Smooth muscle cell (in vitro differentiated cells): ENCODE measurements around the gene CDH23. TPM values are rescaled to one million over a fixed set of nuclear protein-coding genes. Genes with fewer than 3 reads are reported as not detected.

Experiments
- DNase-seq: peaks from one replicate; lab custom pipeline; 2025; ENCODE audit not compliant: unreplicated experiment; lab: John Stamatoyannopoulos, UW
- H2AFZ ChIP-seq: fragments of 200-600 bp; sonication (generic); 2 replicates; pipeline ENCODE4 v1.6.0; 2016; ENCODE audit warnings: antibody characterized with exemption, low read depth, mild to moderate bottlenecking
- H3F3A ChIP-seq: fragments of 200-600 bp; sonication (generic); 2 replicates; pipeline ENCODE4 v1.6.0; 2017; ENCODE audit warnings: antibody characterized with exemption, low read depth
- H3K27ac ChIP-seq: fragments of 200-600 bp; sonication (generic); 2 replicates; pipeline ENCODE4 v1.5.1; 2016; ENCODE audit warnings: low read depth, mild to moderate bottlenecking
- H3K27me3 ChIP-seq: fragments of 200-600 bp; sonication (generic); 2 replicates; pipeline ENCODE4 v1.6.1; 2016; ENCODE audit warnings: low read depth, mild to moderate bottlenecking
- H3K36me3 ChIP-seq: fragments of 200-600 bp; sonication (generic); 2 replicates; pipeline ENCODE4 v1.5.1; 2016; ENCODE audit warnings: low read depth
- H3K4me1 ChIP-seq: fragments of 200-600 bp; sonication (generic); 2 replicates; pipeline ENCODE4 v1.5.1; 2016; ENCODE audit warnings: low read depth
- H3K4me2 ChIP-seq: fragments of 200-600 bp; sonication (generic); 2 replicates; pipeline ENCODE4 v1.6.0; 2016; ENCODE audit warnings: mild to moderate bottlenecking
- H3K4me3 ChIP-seq: fragments of 200-600 bp; sonication (generic); 2 replicates; pipeline ENCODE4 v1.5.1; 2016; ENCODE audit warnings: mild to moderate bottlenecking
- H3K79me2 ChIP-seq: fragments of 200-600 bp; sonication (generic); 2 replicates; pipeline ENCODE4 v1.6.0; 2016; ENCODE audit warnings: low read depth, mild to moderate bottlenecking
- H3K9ac ChIP-seq: fragments of 200-600 bp; sonication (generic); 2 replicates; pipeline ENCODE4 v1.6.0; 2016; ENCODE audit warnings: low read depth
- H3K9me3 ChIP-seq: fragments of 200-600 bp; sonication (generic); replicated peaks from 2 replicates; pipeline ENCODE4 v1.5.1; 2016; ENCODE audit warnings: low read depth
- H4K20me1 ChIP-seq: fragments of 200-600 bp; sonication (generic); 2 replicates; pipeline ENCODE4 v1.6.0; 2016; ENCODE audit warnings: low read depth
- WGBS: methylation state at CpG from one replicate; pipeline ENCODE4 v1.1.7; 2016; ENCODE audit warnings: low lambda C conversion rate; 5-methylcytosine and 5-hydroxymethylcytosine counted together
- polyA plus RNA-seq: library from polyadenylated mRNA; unstranded; fragments of >200 nt; fragmentation: Nextera tagmentation; extraction: Ambion mirVana; gene quantifications from 2 replicates; pipeline ENCODE4 v1.2.1, GENCODE V29; 2016
- total RNA-seq: library from RNA; depleted of rRNA; stranded (reverse); fragments of >200 nt; gene quantifications from 2 replicates; pipeline ENCODE4 v1.2.3, GENCODE V29; 2014
- TF ChIP-seq, protein P1 (sequence below): fragments of 200-600 bp; sonication (generic); IDR thresholded peaks from 2 replicates; pipeline ENCODE4 v1.5.1; 2017; ENCODE audit warnings: borderline replicate concordance, mild to moderate bottlenecking, antibody characterized with exemption; ENCODE audit not compliant: insufficient read depth, poor library complexity, severe bottlenecking

Gene CDH23
- total and polyA plus RNA-seq, 2 experiments from 2014 or later, result 0.99 to 2.5 TPM

GRCh38 chr10:71820966-71821365 lies 424.2 kb downstream of the CDH23 start:
- H3K36me3 ChIP-seq, result peaks cover 6% of the 10 kb centered on the region
- H3K4me3 ChIP-seq, result no peak overlapping the region
- H3K4me1 ChIP-seq, result no peaks in the 10 kb centered on the region
- TF ChIP-seq, protein P1, sequence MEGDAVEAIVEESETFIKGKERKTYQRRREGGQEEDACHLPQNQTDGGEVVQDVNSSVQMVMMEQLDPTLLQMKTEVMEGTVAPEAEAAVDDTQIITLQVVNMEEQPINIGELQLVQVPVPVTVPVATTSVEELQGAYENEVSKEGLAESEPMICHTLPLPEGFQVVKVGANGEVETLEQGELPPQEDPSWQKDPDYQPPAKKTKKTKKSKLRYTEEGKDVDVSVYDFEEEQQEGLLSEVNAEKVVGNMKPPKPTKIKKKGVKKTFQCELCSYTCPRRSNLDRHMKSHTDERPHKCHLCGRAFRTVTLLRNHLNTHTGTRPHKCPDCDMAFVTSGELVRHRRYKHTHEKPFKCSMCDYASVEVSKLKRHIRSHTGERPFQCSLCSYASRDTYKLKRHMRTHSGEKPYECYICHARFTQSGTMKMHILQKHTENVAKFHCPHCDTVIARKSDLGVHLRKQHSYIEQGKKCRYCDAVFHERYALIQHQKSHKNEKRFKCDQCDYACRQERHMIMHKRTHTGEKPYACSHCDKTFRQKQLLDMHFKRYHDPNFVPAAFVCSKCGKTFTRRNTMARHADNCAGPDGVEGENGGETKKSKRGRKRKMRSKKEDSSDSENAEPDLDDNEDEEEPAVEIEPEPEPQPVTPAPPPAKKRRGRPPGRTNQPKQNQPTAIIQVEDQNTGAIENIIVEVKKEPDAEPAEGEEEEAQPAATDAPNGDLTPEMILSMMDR, result no peak
- 96% methylated on average over 8 of the region's 8 CpGs for WGBS
- no peaks in the 10 kb centered on the region for H3K79me2 ChIP-seq
- DNase-seq, result no peak
- H4K20me1 ChIP-seq, result peaks cover 60% of the 10 kb centered on the region
- H3K4me2 ChIP-seq, result no peak overlapping the region
- H2AFZ ChIP-seq, result no peak overlapping the region
- H3F3A ChIP-seq, result no peaks in the 10 kb centered on the region
- H3K27me3 ChIP-seq, result no peaks in the 10 kb centered on the region
- H3K9me3 ChIP-seq, result no peaks in the 10 kb centered on the region
- H3K9ac ChIP-seq, result no peak overlapping the region
- H3K27ac ChIP-seq, result no peak overlapping the region

DNA sequence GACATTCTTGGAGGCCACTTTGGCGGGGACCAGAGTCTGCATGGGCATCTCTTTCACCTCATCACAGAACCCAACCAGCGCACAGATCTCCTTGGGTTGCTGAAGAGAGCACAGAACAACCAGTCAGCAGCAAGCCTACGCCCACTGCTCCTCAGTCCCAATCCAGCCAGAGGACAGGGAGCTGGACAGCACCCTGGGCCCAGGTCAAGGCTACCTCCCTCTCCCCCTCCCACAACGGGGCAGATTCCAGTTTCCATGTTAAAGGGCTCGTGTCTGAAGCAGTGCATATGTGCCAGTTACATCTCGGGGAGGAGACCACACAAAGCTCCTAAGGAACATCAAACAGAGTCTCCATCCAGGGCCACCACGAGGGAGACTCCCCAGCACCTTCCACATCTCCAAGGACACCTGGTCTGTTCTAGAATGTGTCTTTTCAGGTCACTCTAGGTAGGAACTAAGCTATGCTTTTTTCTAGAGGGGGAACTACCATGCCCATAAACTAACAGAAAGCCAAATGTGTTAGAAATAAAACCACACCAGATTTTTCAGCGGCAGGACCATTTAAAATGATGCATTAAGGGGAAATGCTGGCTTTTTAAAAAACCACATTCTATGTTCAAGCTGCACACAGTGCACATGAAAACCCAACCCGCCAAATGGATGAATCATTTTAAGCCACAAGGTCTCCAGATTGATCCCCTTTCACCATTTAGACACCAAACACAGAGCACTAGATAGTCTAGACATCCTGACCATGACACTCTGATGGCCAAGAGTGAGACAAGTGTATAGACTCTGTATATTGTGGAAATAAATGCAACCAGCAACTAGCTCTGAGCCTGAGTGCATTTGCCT lies 425.4 kb downstream of the CDH23 start:
- Histone ChIP-seq H3F3A (no peaks in the 10 kb centered on the region), H3K27ac (no peak overlapping the region), H2AFZ (no peak overlapping the region), H3K4me2 (no peak overlapping the region), H3K79me2 (no peaks in the 10 kb centered on the region), H4K20me1 (peaks cover 55% of the 10 kb centered on the region), H3K4me1 (no peaks in the 10 kb centered on the region), H3K4me3 (no peak overlapping the region), H3K27me3 (no peaks in the 10 kb centered on the region), H3K9ac (no peak overlapping the region), H3K36me3 (peaks cover 11% of the 10 kb centered on the region), H3K9me3 (no peaks in the 10 kb centered on the region)
- 89% methylated on average over 9 of the region's 9 CpGs for WGBS
- TF ChIP-seq, protein P1, result no peak
- DNase-seq, result no peak

GRCh38 chr10:71823356-71823755 lies 426.6 kb downstream of the CDH23 start:
- no peaks in the 10 kb centered on the region for H3K9me3 ChIP-seq
- no peaks in the 10 kb centered on the region for H3K4me1 ChIP-seq
- no peak overlapping the region for H3K9ac ChIP-seq
- 92% methylated on average over 4 of the region's 4 CpGs for WGBS
- no peak for DNase-seq
- H3K79me2 ChIP-seq, result no peaks in the 10 kb centered on the region
- no peak overlapping the region for H2AFZ ChIP-seq
- H3K36me3 ChIP-seq, result peaks cover 15% of the 10 kb centered on the region
- no peaks in the 10 kb centered on the region for H3K27me3 ChIP-seq
- TF ChIP-seq, protein P1, result no peak
- no peak overlapping the region for H3K4me2 ChIP-seq
- H4K20me1 ChIP-seq, result peaks cover 54% of the 10 kb centered on the region
- no peak overlapping the region for H3K27ac ChIP-seq
- no peaks in the 10 kb centered on the region for H3F3A ChIP-seq
- H3K4me3 ChIP-seq, result no peak overlapping the region

DNA sequence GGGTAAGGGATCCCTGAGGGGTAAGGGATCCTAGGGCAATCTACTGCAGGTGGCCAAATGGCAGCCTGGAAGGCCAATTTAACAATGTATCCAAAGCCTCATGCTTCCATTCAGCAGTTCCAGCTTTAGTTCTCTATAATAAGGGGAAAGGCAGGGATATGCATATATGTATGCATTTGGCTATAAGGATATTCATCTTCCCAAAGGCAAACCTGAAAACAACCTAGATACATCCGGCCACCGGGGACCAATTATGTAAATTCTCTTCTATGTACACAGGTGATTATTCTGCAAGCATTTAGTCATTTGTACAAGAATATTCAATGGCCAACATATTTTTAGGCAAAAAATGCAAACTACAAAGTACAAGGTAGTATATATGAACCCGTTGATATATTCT lies 427.6 kb downstream of the CDH23 start:
- Histone ChIP-seq H3K4me1 (no peaks in the 10 kb centered on the region), H3F3A (no peaks in the 10 kb centered on the region), H3K36me3 (peaks cover 14% of the 10 kb centered on the region), H3K4me2 (no peak overlapping the region), H2AFZ (no peak overlapping the region), H4K20me1 (peaks cover 63% of the 10 kb centered on the region), H3K9ac (no peak overlapping the region), H3K9me3 (no peaks in the 10 kb centered on the region), H3K27ac (no peak overlapping the region), H3K27me3 (no peaks in the 10 kb centered on the region), H3K79me2 (no peaks in the 10 kb centered on the region), H3K4me3 (no peak overlapping the region)
- DNase-seq, result no peak
- 100% methylated on average over 3 of the region's 3 CpGs for WGBS
- TF ChIP-seq, protein P1, result no peak
